GM18519 (cell line): ENCODE data around the gene TMTC4.
A peak's percentile ranks its signal among the peaks of the same experiment; 100 is the strongest.
"Not testable (repeated sequence)": the region's sequence is repeated elsewhere in the genome, so short reads cannot be mapped to it uniquely, and the experiment has no call there.

Experiments
- ATAC-seq: cut with Tn5 transposase; IDR thresholded peaks from one replicate; pipeline ENCODE4 v1.9.1; 2021; ENCODE audit warnings: mild to moderate bottlenecking, moderate library complexity; ENCODE audit not compliant: unreplicated experiment, low FRiP score

TMTC4 gene

DNA sequence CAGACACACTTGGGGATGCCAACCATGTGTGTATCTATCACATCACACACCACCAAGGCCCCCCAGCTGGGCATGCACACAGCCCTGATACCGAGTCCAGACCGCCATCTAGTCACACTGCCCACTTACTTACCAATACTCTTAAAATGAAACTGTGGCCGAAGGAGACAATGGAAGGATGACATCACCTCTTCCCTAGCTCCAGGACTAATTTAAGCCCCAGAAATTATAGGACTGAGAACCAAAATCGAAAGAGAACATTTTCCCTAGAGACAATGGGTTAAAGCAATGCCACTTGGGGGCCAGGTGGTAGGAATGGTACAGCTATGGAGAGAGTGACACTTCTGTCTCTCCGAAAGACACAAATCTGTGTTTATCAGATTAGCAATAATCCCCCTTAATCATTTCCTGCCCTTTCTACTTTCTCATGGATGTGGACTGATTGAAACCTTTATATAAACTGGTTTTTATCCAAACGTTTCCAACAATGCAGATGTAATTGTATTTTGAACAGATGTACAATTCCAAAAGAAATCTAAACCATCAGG lies 85.3 kb downstream of the TMTC4 start:
- no peak for ATAC-seq

DNA sequence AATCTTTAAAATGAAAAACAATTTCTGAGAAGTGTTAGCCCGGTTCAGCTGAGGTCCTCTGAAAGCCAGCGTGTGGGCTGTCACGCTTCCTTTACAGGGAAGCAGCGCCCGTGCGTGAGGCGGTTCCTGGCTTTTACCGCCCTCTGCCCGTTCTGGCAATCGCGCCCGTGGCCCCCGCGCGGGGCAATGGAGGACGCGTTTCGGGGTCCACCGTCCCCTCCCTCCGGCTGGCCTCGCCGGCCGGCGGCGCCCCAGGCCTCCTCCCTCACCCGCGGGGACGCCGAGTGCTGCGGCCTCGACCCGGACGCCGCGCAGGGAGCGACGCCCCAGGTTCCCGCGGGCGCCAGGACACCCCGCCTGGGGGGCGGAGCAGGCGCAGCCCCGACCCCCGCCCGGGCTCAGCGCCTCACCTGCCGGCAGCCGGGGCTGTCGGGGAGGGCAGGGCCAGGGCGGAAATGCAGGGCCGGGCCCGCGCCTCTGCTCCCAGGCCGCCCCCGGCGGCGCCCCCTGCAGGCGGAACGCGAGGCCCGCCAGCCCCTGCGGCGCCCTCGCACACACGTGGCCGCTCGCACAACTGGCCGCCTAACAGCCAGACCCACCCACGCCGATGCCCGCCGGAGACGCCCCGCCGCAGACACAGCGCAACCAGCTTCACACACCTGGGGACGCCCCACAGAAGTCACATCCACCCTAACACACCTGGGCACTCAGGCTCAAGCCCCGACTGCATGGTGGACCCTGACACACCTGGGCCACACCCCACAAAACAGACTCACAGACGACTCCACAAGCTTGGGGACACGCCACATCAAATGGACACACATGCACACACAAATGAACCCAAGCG lies 86.0 kb downstream of the TMTC4 start, which contains the start of gene GGACT:
GGACT (minus strand) TSS at position 459 of the 847 bp plus-strand sequence. CDS start 56,198 bp downstream, outside the sequence.
- ATAC-seq, result peak; percentile 91

DNA sequence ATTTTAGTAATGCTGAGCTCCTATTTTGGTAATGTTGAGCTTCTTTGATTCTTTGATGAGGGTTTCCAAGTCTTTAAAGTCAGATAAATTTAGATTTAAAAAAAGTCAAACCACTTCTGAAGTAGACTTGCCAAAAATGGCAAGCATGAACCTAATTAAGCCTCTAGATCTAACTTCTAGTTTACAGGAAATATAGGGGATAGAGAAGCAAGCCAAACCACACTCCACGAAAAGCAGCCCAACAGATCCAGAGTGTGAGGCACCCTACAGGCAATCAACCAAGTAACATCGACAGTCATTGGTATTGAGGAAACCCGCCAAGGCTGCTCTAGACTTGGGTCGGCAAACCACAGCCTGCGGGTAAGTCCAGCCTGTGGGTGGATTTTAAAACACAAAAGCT lies 89.7 kb downstream of the TMTC4 start:
- ATAC-seq, result no peak

DNA sequence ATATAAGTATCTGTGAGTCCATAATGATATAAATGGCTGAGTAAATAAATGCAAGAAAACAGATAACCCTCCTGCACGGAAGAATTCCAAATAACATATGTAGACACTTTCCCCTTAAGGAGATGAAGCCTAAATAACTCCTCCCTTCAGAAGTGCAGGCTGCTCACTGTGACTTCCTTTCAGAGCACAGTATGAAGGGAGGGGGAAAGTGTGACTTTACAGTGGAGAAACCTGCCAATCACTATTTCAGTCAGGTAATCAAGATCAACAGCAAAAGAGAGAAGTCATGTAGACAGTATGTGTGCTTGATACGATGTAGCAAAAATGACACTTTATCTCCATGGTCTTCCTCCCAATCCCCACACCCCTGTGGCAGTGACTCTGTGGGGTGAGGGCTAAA lies 93.1 kb downstream of the TMTC4 start:
- ATAC-seq, result no peak

DNA sequence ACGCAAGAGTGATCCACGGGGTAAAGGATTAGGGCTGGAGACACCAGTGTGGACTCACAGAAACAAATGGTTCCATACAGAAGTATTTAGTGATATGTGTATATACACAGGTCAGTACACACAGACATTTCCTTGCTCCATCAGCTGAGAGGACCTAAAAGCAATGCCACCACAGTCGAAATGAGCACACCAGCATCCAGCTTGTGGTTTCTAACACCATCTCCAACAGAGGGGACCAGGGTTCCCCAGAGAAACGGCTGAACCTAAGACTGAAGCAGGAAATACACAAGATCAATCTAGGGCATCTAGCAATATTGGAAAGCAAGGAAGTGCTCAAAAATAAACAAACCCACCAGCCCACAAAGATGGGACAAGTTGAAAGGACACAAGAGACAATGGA lies 93.6 kb downstream of the TMTC4 start:
- no peak for ATAC-seq

DNA sequence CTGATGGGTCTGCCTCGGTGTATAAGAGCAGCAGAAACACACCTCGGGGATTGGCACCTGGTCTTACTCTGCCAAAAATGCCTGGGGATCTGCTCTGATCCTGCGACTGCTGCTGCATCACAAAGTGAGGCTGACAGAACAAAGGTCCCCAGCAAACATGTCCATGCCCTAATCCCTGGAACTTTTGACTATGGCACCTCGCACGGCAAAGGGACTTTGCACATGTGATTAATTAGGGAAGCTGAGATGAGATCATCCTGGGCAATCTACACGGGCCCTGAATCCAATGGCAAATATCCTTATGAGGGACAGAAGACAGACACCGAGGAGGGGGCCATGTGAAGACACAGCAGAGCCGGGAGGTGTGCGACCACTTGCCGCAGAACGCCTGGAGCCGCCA lies 94.5 kb downstream of the TMTC4 start:
- ATAC-seq, result no peak

DNA sequence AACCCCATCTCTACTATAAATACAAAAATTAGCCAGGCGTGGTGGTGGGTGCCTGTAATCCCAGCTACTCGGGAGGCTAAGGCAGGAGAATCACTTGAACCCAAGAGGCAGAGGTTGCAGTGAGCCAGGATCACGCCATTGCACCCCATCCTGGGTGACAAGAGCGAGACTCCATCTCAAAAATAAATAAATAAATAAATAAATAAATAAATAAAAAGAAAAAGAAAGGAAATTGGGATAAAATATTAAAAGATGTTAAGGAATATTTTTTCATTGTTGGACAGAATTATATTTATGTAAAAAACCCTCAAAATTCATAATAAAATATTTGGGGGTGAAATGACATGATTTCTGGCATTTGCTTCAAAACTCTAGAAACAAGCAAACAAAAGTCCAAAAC lies 97.4 kb downstream of the TMTC4 start:
- ATAC-seq, result not testable (repeated sequence)

DNA sequence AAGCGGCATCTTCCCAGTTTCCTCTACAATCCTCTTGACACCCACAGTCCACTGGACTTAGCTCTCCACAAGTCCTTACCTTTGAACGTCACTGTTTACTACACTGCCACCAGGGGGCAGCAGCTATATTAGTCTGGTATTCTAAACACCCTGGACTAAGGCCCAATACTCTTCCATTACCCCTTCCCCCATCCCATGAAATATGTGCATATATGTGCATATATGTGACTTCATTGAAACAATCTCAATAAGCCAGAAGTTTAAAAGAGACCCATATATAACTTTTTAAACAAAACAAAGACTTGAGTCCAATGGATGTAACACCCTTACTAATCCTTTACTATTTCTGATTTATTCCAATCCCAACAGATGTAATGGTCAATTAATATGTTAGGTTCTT lies 101.5 kb downstream of the TMTC4 start:
- ATAC-seq, result peak; percentile 93

DNA sequence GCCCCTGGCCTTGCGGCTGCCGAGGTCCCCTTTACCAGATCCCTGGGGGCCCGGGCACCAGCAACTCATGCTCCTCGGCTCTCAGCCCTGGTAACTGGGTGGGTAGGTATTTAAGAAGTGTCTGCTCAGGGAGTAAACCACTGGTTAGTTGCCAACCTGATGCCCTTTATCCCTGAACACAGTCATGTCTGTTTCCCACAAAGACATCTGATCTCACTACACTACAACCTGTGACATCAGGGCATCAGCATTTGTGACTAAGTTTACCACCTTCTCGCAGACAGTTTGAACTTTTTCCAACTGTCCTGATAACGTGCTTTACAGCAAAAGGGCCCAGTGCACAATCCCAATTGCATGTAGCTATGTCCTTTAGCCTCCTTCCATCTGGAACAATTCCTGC lies 108.1 kb downstream of the TMTC4 start:
- no peak for ATAC-seq

DNA sequence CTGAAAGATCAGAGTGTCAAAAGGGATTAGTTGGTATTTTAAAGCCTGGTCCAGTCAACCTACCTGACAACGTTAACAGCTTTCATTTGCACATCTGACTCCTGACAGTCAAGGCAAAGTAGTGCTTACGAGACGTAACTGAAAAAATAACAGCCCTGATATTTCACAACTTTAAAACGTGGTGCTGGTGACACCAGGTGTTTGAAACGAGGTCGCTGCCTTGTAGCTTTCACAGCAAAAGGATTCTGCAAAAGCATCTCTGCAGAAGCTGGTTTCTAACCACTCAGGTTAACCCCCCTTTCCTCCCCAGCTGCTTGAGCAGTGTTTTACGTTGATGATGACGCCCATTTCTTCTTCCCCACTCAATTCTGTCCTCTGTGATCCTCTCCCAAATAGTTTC lies 109.3 kb downstream of the TMTC4 start:
- ATAC-seq, result no peak

DNA sequence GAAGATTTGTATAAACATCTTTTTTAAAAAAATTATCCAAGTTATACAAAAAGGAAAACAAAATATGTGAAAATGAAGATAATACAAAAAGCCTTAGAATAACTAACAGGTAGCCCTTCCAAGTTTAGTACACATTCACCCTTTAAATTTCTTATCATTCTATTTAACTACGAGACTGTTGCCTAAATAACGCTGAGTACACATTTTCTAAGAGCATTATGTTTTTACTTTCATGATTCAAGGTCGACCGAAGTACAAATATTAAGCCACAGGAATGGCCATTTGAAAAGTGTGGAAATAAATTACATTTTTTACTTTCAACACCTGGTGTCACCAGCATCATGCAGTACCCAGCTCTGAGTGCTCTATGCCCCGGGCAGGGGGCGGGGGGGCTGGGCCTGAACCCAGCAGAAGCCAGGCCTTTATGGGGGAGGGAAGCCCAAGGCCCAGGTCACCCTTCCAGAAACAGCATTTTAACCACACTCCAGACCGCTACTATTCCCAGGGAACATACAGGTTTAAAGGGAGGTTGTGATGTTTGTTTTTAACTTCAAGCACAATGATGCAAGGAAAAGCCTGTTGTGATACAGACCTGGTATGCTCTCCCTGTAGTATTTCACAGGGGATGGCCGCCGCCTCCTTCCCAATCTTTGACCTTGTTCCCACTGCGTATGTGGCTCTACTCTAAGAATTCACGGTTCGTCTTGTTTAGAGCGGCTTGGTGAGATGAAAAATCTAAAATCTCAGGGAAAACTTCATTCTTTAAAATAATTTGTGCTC lies 110.0 kb downstream of the TMTC4 start:
- ATAC-seq, result no peak

DNA sequence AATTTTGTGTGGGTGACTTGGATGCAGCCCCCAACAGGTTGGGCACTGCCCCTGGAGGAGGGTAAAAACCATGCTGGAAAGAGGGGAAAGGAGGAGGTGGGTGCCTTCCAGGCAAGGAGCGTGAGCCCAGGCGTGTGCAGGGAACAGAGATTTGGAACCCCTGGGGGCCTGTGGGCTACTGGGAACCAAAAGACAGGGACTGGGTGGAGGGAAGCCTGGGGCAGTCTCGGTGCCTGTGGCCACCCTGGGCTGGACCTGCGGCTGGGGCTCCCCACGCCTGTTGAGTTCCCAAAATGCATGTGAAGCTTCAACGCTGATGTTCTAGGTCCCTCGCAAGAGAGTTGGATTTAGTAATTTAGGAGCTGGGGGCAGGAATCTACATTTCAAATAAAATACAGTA lies 110.8 kb downstream of the TMTC4 start:
- no peak for ATAC-seq

DNA sequence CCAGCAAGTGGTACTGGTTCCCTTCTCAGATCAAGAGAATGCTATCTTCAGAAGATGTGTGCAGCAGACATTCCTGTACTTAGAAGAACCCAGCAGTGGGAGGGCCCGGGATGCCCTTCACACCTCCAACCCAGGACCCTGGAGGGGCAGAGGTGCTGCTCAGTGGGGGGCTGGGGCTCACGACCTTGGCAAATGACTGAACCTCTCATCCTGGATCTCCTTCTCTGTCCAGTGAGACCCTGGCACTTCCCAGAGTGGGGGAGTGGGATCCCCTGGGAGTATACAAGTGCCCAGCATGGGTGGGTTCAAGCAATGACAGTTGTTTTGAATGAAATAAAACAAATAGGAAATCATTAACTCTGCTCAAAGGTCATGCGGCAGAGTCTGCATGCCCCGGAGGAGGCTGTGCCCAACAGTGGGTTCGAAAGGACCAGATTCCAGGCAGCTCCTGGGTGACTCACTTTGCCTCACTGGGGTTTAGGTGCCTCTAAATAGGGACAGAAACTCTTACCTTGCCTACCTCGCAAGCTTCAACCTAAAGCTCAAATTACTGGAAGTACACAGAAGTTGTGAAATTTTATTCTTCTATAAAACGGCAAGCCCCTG lies 112.9 kb downstream of the TMTC4 start:
- no peak for ATAC-seq

DNA sequence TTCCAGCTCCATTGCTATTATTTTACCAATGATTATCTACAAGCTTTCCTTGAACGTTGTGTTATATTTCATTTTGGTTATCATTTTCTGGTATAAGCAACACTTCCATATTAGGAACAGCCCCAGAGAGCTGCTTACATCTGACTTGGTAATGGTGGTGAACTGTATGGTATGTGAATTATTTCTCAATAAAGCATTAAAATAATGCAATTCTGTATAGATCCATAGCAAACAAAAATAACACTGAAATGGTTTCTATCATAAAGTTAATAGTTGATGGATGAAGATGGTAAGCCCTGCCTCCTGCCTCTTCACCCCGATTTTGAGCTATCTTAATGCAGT lies 113.5 kb downstream of the TMTC4 start:
- ATAC-seq, result no peak

DNA sequence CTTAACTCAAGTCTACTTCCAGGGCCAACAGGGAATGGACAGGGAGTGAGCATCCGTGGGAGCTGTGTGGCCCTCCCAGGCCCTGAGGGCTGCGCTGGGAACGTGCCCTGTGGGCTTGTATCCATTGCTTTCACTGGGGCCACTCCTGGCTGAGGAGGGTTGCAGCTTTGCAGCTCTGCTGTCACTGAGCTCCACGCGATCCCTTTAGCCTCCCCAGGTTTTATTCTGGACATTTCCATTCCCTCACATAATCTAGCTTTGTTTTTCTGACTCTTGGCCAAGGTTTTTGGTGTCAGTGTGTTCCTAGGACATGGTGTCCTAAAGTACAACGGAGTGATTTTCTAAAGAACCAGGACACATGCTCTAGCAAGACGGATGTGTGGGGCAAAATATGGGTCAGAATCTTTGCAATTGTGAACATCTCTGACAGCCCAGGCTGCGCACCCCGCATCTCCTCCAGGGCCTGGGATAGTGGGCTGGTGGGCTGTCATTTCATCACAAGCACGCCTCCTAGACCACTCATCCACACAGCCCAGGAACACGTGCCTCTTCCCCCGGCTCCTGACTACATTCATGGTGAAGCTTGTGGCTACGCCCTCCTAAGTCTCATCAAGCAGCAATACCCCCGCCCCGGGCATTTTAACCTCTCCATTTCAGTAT lies 114.0 kb downstream of the TMTC4 start:
- ATAC-seq, result no peak

DNA sequence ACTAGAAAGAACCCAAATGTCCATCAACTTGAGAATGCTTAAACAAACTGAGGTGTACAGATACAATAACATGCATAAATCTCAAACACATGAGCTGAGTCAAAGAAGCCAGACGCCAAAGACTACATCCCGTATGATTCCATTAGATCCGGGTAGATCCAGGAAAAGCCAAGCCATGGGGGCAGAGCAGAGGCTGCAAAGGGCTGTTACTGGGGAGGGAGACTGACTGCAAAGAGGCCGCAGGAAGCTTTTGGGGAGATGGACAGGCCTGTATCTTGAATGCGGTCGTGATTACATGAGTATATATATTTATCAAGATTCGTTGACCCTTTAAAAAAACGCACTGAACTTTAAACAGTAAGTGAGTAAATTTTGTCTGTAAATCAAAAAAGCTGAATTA lies 114.7 kb downstream of the TMTC4 start:
- no peak for ATAC-seq
